Fibroblast of skin of left biceps (primary cell): ENCODE data around the gene FAM53A.

Source experiments
- DNase-seq, 2 experiments: peaks; one replicate each; pipeline ENCODE4 v3.0.0-alpha.2; 2013; ENCODE audit warnings: low read depth in 2 of 2

The FAM53A gene

GRCh38 chr4:1660948-1661677, 23.0 kb downstream of the FAM53A start:
- no peak for DNase-seq

GRCh38 chr4:1659104-1660043, 24.7 kb downstream of the FAM53A start:
- no peak for DNase-seq

GRCh38 chr4:1658581-1658980, 25.5 kb downstream of the FAM53A start:
- DNase-seq, result no peak

GRCh38 chr4:1658146-1658545, 26.0 kb downstream of the FAM53A start:
- no peak for DNase-seq

GRCh38 chr4:1656986-1657385, 27.1 kb downstream of the FAM53A start:
- DNase-seq, result no peak

GRCh38 chr4:1656132-1656531, 28.0 kb downstream of the FAM53A start:
- no peak for DNase-seq

- DNase-seq, result no peak
These were observed 28.4 kb downstream of the FAM53A start for GRCh38 chr4:1655676-1656075.

- no peak for DNase-seq
These were observed 29.0 kb downstream of the FAM53A start for GRCh38 chr4:1655081-1655480.

GRCh38 chr4:1654216-1654955, 29.7 kb downstream of the FAM53A start:
- DNase-seq, result no peak

- no peak for DNase-seq
These were observed 30.3 kb downstream of the FAM53A start for GRCh38 chr4:1653776-1654175.

- DNase-seq, result no peak
These were observed 32.0 kb downstream of the FAM53A start for GRCh38 chr4:1652088-1652487.

- no peak for DNase-seq
These were observed 32.5 kb downstream of the FAM53A start for GRCh38 chr4:1651609-1652008.

- no peak for DNase-seq
These were observed 35.2 kb downstream of the FAM53A start for GRCh38 chr4:1648962-1649361.

- no peak for DNase-seq
These were observed 36.7 kb downstream of the FAM53A start for GRCh38 chr4:1647432-1647831.

- no peak for DNase-seq
These were observed 37.4 kb downstream of the FAM53A start for GRCh38 chr4:1646690-1647089.

- no peak for DNase-seq
These were observed 39.0 kb downstream of the FAM53A start for GRCh38 chr4:1644891-1645657.

- DNase-seq, result no peak
These were observed 40.0 kb downstream of the FAM53A start for GRCh38 chr4:1643971-1644735.

- DNase-seq, result no peak
These were observed 41.7 kb downstream of the FAM53A start for GRCh38 chr4:1642196-1642951.

- no peak for DNase-seq
These were observed 42.4 kb downstream of the FAM53A start for GRCh38 chr4:1641671-1642070.
